Endothelial cell of umbilical vein (primary cell): ENCODE data around the gene KRT23. TPM values are rescaled to one million over a fixed set of nuclear protein-coding genes. Genes with fewer than 3 reads are reported as not detected.

Experiments
- BruUV-seq: library from RNA; stranded (reverse); fragments of 400-500 nt; replicated peaks from 2 replicates; lab custom pipeline; 2021; lab: Mats Ljungman, UMichigan
- CTCF ChIA-PET: fragments of 300-600, 350-600 bp; sonication (Branson Sonifier 250); formaldehyde crosslinking; loops from one replicate; lab custom pipeline; 2021; ENCODE audit warnings: antibody characterized with exemption, inconsistent platforms; lab: Charles Lee
- POLR2A ChIA-PET: fragments of 300-600, 350-600 bp; sonication (Branson Sonifier 250); formaldehyde crosslinking; loops from one replicate; lab custom pipeline; 2021; ENCODE audit warnings: antibody characterized with exemption, inconsistent platforms; lab: Charles Lee
- DNase-seq: peaks from one replicate; pipeline ENCODE4 v3.0.0-alpha.2; 2011; ENCODE audit warnings: low read depth, low spot score
- FAIRE-seq: peaks from 2 replicates; lab custom pipeline; 2011; peaks lifted over from hg19 to GRCh38; lab: Jason Lieb, UNC
- H2AFZ ChIP-seq: 2 replicates; pipeline ENCODE4 v1.6.0; 2012; ENCODE audit warnings: low read depth, low read length, control low read depth, inconsistent platforms
- H3K27ac ChIP-seq: 2 replicates; pipeline ENCODE4 v1.5.1; 2011; ENCODE audit warnings: low read depth, mild to moderate bottlenecking, control low read depth, low read length, moderate library complexity; ENCODE audit not compliant: insufficient read depth
- H3K27me3 ChIP-seq, 2 experiments: 2 replicates each; pipeline versions ENCODE4 v1.6.0 to v1.6.1; 2011; ENCODE audit warnings: low read length in 2 of 2, mixed read lengths in 1 of 2; ENCODE audit not compliant: control insufficient read depth in 2 of 2, insufficient read depth in 2 of 2
- H3K36me3 ChIP-seq, 2 experiments: 2 replicates in 1 of 2; 3 replicates in 1 of 2; pipeline ENCODE4 v1.5.1; 2011; ENCODE audit warnings: low read length in 2 of 2, mild to moderate bottlenecking in 1 of 2, moderate library complexity in 1 of 2; ENCODE audit not compliant: control insufficient read depth in 2 of 2, insufficient read depth in 2 of 2; ENCODE audit errors: extremely low read depth in 1 of 2
- H3K4me1 ChIP-seq: 3 replicates; pipeline ENCODE4 v1.5.1; 2011; ENCODE audit warnings: mild to moderate bottlenecking, low read length; ENCODE audit not compliant: control insufficient read depth, insufficient read depth; ENCODE audit errors: extremely low read depth
- H3K4me2 ChIP-seq: 2 replicates; pipeline ENCODE4 v1.6.1; 2011; ENCODE audit warnings: low read length, control low read depth, mixed read lengths; ENCODE audit not compliant: insufficient read depth
- H3K4me3 ChIP-seq, 3 experiments: fragments of 200-600 bp in 1 of 3; sonication (generic), shearing (Covaris generic) in 1 of 3; replicated peaks in 1 of 3; 2 replicates each; pipeline ENCODE4 v1.5.1; 2011 to 2016; ENCODE audit warnings: control low read depth in 3 of 3, low read length in 3 of 3, mild to moderate bottlenecking in 2 of 3, inconsistent platforms in 1 of 3, low read depth in 1 of 3, moderate library complexity in 1 of 3; ENCODE audit not compliant: insufficient read depth in 1 of 3
- H3K79me2 ChIP-seq: 2 replicates; pipeline ENCODE4 v1.6.0; 2012; ENCODE audit warnings: low read length, inconsistent platforms; ENCODE audit not compliant: control insufficient read depth, insufficient read depth
- H3K9ac ChIP-seq: replicated peaks from 2 replicates; pipeline ENCODE3; 2011; ENCODE audit warnings: low read length, control low read depth; ENCODE audit not compliant: insufficient read depth; ENCODE audit errors: extremely low read depth
- H3K9me1 ChIP-seq: replicated peaks from 3 replicates; pipeline ENCODE4 v1.6.0; 2011; ENCODE audit warnings: mild to moderate bottlenecking, low read length; ENCODE audit not compliant: control insufficient read depth, insufficient read depth; ENCODE audit errors: extremely low read depth
- H3K9me3 ChIP-seq: replicated peaks from 2 replicates; pipeline ENCODE4 v1.5.1; 2012; ENCODE audit warnings: low read length, inconsistent platforms; ENCODE audit not compliant: control insufficient read depth, insufficient read depth
- H4K20me1 ChIP-seq: replicated peaks from 2 replicates; pipeline ENCODE3; 2011; ENCODE audit warnings: mild to moderate bottlenecking, low read length; ENCODE audit not compliant: control insufficient read depth, insufficient read depth; ENCODE audit errors: extremely low read depth
- EZH2 ChIP-seq: IDR thresholded peaks from 2 replicates; pipeline ENCODE4 v1.6.1; 2012; ENCODE audit warnings: borderline replicate concordance, low read depth, mild to moderate bottlenecking, moderate library complexity, low read length, inconsistent platforms; ENCODE audit not compliant: severe bottlenecking
- FOS ChIP-seq: IDR thresholded peaks from 2 replicates; pipeline ENCODE4 v1.6.1; 2011; ENCODE audit warnings: mild to moderate bottlenecking, low read length, moderate library complexity, borderline replicate concordance; ENCODE audit not compliant: insufficient read depth
- GATA2 ChIP-seq: IDR thresholded peaks from 2 replicates; pipeline ENCODE4 v1.7.0; 2011; ENCODE audit warnings: low read depth, mild to moderate bottlenecking, moderate library complexity, mixed read lengths, low read length; ENCODE audit not compliant: insufficient read length, insufficient read depth
- JUN ChIP-seq: IDR thresholded peaks from 2 replicates; pipeline ENCODE4 v1.6.1; 2011; ENCODE audit warnings: borderline replicate concordance, low read depth; ENCODE audit not compliant: insufficient read length, insufficient read depth
- MYC ChIP-seq: IDR thresholded peaks from one replicate; pipeline ENCODE4 v1.6.1; 2011; ENCODE audit warnings: mild to moderate bottlenecking, low read depth, low read length
- POLR2A ChIP-seq: IDR thresholded peaks from 2 replicates; pipeline ENCODE4 v1.6.1; 2012; ENCODE audit warnings: low read depth, mild to moderate bottlenecking, control low read depth, low read length
- POLR2AphosphoS5 ChIP-seq: IDR thresholded peaks from 2 replicates; pipeline ENCODE4 v1.6.1; 2012; ENCODE audit warnings: low read depth, mild to moderate bottlenecking, control low read depth, low read length, moderate library complexity; ENCODE audit not compliant: insufficient read depth
- dilution Hi-C: fragments of 300-500 bp; cut with MboI; formaldehyde crosslinking; loops from one replicate; pipeline ENCODE4 v1.15.0; 2019; ENCODE audit warnings: low sequenced_read_pairs; ENCODE audit not compliant: extremely low pct_ligation_motif_present
- intact Hi-C: fragments of 100-400 bp; cut with micrococcal nuclease; formaldehyde crosslinking; loops from one replicate; pipeline ENCODE4 v1.10.0; 2022
- polyA plus RNA-seq, 4 experiments: library from polyadenylated mRNA; depleted of rRNA in 3 of 4; stranded (reverse) in 3 of 4; unstranded in 1 of 4; fragments of >200 nt; gene quantifications; 2 replicates each; pipeline versions ENCODE4 v1.2.1 to v1.2.3, GENCODE V29; 2011 to 2012; ENCODE audit warnings: missing spikeins in 1 of 4
- total RNA-seq: library from RNA; stranded (reverse); gene quantifications from 2 replicates; pipeline ENCODE4 v1.2.3, GENCODE V29; 2021
- TF ChIP-seq, protein P1 (sequence below), 2 donors: IDR thresholded peaks; 1 replicate in 1 of 2; 2 replicates in 1 of 2; pipeline ENCODE4 v1.5.1; 2011; ENCODE audit warnings: low read length in 2 of 2, mild to moderate bottlenecking in 2 of 2, moderate library complexity in 2 of 2, control low read depth in 1 of 2, inconsistent platforms in 1 of 2, low read depth in 1 of 2; ENCODE audit not compliant: insufficient read depth in 1 of 2; ENCODE audit errors: extremely low read depth in 1 of 2
- TF ChIP-seq, protein P2 (sequence below): IDR thresholded peaks from 2 replicates; pipeline ENCODE4 v1.6.1; 2011; ENCODE audit not compliant: insufficient read depth, insufficient read length

Gene KRT23
- total and polyA plus RNA-seq, 2 donors (not counting 3 experiments of a cell fraction or from before 2014, with no cell fraction given), result not detected

GRCh38 chr17:40980596-40980995, 43.1 kb upstream of the KRT23 start:
- Histone ChIP-seq H3K36me3 (no peaks in the 10 kb centered on the region), H3K9ac (no peak overlapping the region), H4K20me1 (no peaks in the 10 kb centered on the region), H3K4me3 (no peak overlapping the region), H3K9me3 (no peaks in the 10 kb centered on the region), H2AFZ (no peak overlapping the region), H3K27ac (no peak overlapping the region), H3K27me3 (peaks cover 0 to 8% of the 10 kb centered on the region in 2 experiments), H3K9me1 (no peaks in the 10 kb centered on the region), H3K4me1 (no peaks in the 10 kb centered on the region), H3K79me2 (no peaks in the 10 kb centered on the region), H3K4me2 (no peak overlapping the region)
- no TSS peak for BruUV-seq
- dilution Hi-C loops, result no loop called here
- TF ChIP-seq EZH2 (no peak), MYC (no peak), POLR2AphosphoS5 (no peak), FOS (no peak), GATA2 (no peak), JUN (no peak), POLR2A (no peak)
- TF ChIP-seq, protein P1, sequence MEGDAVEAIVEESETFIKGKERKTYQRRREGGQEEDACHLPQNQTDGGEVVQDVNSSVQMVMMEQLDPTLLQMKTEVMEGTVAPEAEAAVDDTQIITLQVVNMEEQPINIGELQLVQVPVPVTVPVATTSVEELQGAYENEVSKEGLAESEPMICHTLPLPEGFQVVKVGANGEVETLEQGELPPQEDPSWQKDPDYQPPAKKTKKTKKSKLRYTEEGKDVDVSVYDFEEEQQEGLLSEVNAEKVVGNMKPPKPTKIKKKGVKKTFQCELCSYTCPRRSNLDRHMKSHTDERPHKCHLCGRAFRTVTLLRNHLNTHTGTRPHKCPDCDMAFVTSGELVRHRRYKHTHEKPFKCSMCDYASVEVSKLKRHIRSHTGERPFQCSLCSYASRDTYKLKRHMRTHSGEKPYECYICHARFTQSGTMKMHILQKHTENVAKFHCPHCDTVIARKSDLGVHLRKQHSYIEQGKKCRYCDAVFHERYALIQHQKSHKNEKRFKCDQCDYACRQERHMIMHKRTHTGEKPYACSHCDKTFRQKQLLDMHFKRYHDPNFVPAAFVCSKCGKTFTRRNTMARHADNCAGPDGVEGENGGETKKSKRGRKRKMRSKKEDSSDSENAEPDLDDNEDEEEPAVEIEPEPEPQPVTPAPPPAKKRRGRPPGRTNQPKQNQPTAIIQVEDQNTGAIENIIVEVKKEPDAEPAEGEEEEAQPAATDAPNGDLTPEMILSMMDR (IDR thresholded peaks at IDR 0.05; ENCODE audit: extremely low read depth in 1 of 2, insufficient read depth in 1 of 2, low read depth in 1 of 2, low read length in 2 of 2), result no peak
- TF ChIP-seq, protein P2, sequence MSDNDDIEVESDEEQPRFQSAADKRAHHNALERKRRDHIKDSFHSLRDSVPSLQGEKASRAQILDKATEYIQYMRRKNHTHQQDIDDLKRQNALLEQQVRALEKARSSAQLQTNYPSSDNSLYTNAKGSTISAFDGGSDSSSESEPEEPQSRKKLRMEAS, result no peak
- FAIRE-seq, result no peak
- CTCF ChIA-PET, result interaction anchor here (1.0 to 1.2 kb wide), 2 partner anchors 8 to 568 kb away, joined by 3 read pairs; no protein-coding TSS in a partner anchor
- POLR2A ChIA-PET, result no interaction called here
- DNase-seq, result no peak
- intact Hi-C loops, result no loop called here
